KMS-11 (cell line): ENCODE data around the gene SERPINH1.

Experiments used
- H2AFZ ChIP-seq: fragments of 200-600 bp; sonication (generic); 2 replicates; pipeline ENCODE4 v1.6.1; 2016; ENCODE audit warnings: antibody characterized with exemption, mixed run types, low read depth
- H3K27ac ChIP-seq: fragments of 200-600 bp; sonication (generic); 2 replicates; pipeline ENCODE4 v1.6.1; 2016; ENCODE audit warnings: mild to moderate bottlenecking, mixed run types
- H3K27me3 ChIP-seq: fragments of 200-600 bp; sonication (generic); 2 replicates; pipeline ENCODE4 v1.6.1; 2017; ENCODE audit warnings: mild to moderate bottlenecking, low read depth, mixed run types, moderate library complexity; ENCODE audit not compliant: insufficient read depth
- H3K36me3 ChIP-seq: fragments of 200-600 bp; sonication (generic); 2 replicates; pipeline ENCODE4 v1.6.1; 2017; ENCODE audit warnings: mild to moderate bottlenecking, mixed run types; ENCODE audit not compliant: insufficient read depth
- H3K4me1 ChIP-seq: fragments of 200-600 bp; sonication (generic); 2 replicates; pipeline ENCODE4 v1.6.1; 2016; ENCODE audit warnings: mild to moderate bottlenecking, low read depth, mixed run types; ENCODE audit not compliant: poor library complexity, severe bottlenecking
- H3K4me2 ChIP-seq: fragments of 200-600 bp; sonication (generic); 2 replicates; pipeline ENCODE4 v1.7.0; 2016; ENCODE audit warnings: mild to moderate bottlenecking, mixed run types
- H3K4me3 ChIP-seq: fragments of 200-600 bp; sonication (generic); IDR thresholded peaks from 2 replicates; pipeline ENCODE4 v1.6.1; 2017; ENCODE audit warnings: low read depth, low read length, mixed read lengths; ENCODE audit not compliant: insufficient read depth
- H3K79me2 ChIP-seq: fragments of 200-600 bp; sonication (generic); 2 replicates; pipeline ENCODE4 v1.6.1; 2016; ENCODE audit warnings: low read depth, mixed run types; ENCODE audit not compliant: insufficient read depth
- H3K9ac ChIP-seq: fragments of 200-600 bp; sonication (generic); 2 replicates; pipeline ENCODE4 v1.6.1; 2016; ENCODE audit warnings: mild to moderate bottlenecking, mixed run types
- H4K20me1 ChIP-seq: fragments of 200-600 bp; sonication (generic); 2 replicates; pipeline ENCODE4 v1.6.1; 2016; ENCODE audit warnings: mild to moderate bottlenecking, mixed run types; ENCODE audit not compliant: insufficient read depth
- TF ChIP-seq, protein P1 (sequence below): fragments of 200-600 bp; sonication (generic); conservative IDR thresholded peaks from 2 replicates; pipeline ENCODE4 v1.6.1; 2017; ENCODE audit warnings: low read depth, mild to moderate bottlenecking, antibody characterized with exemption, low read length, moderate library complexity, mixed read lengths

SERPINH1 gene

DNA sequence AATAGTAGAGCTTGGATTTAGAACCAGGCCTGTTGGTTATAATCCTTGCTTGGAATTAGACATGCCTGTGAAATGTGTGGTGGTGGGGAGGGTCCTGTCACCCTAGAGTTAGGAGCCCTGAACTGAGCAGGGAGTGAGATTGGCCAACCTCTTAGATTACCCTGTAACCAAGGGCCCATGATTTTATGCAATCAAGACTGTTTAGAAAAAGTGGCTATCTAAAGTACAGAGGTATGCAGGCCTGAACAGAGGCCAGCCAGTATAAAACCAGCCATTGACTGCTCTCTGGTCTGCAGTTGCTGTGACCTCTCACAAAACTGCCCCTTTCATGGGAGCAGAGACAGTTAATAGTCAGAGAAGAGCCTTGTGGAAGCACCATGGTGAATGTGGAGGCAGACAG is 36.2 kb downstream of the SERPINH1 start:
- Histone ChIP-seq H3K27ac (no peak overlapping the region), H3K36me3 (no peaks in the 10 kb centered on the region), H3K9ac (no peak overlapping the region), H3K27me3 (no peaks in the 10 kb centered on the region), H3K4me1 (no peaks in the 10 kb centered on the region), H4K20me1 (no peaks in the 10 kb centered on the region), H2AFZ (no peak overlapping the region), H3K4me3 (no peak overlapping the region), H3K4me2 (no peak overlapping the region), H3K79me2 (no peaks in the 10 kb centered on the region)
- TF ChIP-seq, protein P1, sequence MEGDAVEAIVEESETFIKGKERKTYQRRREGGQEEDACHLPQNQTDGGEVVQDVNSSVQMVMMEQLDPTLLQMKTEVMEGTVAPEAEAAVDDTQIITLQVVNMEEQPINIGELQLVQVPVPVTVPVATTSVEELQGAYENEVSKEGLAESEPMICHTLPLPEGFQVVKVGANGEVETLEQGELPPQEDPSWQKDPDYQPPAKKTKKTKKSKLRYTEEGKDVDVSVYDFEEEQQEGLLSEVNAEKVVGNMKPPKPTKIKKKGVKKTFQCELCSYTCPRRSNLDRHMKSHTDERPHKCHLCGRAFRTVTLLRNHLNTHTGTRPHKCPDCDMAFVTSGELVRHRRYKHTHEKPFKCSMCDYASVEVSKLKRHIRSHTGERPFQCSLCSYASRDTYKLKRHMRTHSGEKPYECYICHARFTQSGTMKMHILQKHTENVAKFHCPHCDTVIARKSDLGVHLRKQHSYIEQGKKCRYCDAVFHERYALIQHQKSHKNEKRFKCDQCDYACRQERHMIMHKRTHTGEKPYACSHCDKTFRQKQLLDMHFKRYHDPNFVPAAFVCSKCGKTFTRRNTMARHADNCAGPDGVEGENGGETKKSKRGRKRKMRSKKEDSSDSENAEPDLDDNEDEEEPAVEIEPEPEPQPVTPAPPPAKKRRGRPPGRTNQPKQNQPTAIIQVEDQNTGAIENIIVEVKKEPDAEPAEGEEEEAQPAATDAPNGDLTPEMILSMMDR = no peak

DNA sequence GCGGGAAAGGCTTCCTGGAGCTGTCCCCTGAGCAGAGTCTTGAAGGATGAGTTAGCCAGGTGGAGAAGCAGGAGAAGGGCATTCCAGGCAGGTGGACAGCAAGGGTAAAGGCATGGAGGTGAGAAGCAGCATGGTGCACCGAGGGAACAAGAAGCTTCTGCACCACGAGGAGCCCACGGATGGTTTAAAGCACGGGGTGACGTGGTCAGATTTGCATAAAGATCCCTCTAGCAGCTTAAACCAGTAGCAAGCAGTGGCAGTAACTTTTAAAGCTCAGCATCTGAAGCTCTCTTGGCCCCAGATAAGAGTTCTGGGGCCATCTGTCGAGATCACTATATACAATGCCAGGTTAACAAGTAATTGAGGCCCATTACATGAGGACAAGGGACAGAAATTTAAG is 36.8 kb downstream of the SERPINH1 start:
- no peak overlapping the region for H3K9ac ChIP-seq
- no peak overlapping the region for H3K4me3 ChIP-seq
- TF ChIP-seq, protein P1 = no peak
- H3K4me2 ChIP-seq = no peak overlapping the region
- H3K4me1 ChIP-seq = no peaks in the 10 kb centered on the region
- H3K27ac ChIP-seq = no peak overlapping the region
- no peaks in the 10 kb centered on the region for H4K20me1 ChIP-seq
- H3K79me2 ChIP-seq = no peaks in the 10 kb centered on the region
- H3K36me3 ChIP-seq = no peaks in the 10 kb centered on the region
- no peak overlapping the region for H2AFZ ChIP-seq
- H3K27me3 ChIP-seq = no peaks in the 10 kb centered on the region

DNA sequence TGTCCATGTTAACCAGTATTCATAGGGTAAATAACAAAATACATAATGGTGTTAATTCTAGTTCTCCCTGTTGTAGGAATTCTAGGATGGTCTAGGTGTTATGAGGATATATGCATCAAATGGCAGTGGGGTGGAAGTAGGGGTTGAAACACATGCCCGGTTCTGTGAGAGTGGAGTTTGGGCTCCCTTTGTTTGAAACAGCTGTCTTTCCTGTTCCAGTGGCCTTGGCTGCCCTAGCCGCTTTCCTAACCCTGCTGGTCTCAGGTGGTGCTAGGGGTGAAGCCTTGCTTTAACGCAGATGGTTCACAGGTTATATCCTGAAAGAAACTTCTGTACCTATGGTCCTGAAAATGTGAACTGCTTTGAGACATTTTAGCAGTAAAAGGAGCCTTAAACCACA is 38.3 kb downstream of the SERPINH1 start:
- Histone ChIP-seq H3K27ac (no peak overlapping the region), H2AFZ (no peak overlapping the region), H3K36me3 (no peaks in the 10 kb centered on the region), H3K4me3 (no peak overlapping the region), H3K27me3 (no peaks in the 10 kb centered on the region), H3K9ac (no peak overlapping the region), H4K20me1 (no peaks in the 10 kb centered on the region), H3K79me2 (no peaks in the 10 kb centered on the region), H3K4me1 (no peaks in the 10 kb centered on the region), H3K4me2 (no peak overlapping the region)
- TF ChIP-seq, protein P1 = no peak

DNA sequence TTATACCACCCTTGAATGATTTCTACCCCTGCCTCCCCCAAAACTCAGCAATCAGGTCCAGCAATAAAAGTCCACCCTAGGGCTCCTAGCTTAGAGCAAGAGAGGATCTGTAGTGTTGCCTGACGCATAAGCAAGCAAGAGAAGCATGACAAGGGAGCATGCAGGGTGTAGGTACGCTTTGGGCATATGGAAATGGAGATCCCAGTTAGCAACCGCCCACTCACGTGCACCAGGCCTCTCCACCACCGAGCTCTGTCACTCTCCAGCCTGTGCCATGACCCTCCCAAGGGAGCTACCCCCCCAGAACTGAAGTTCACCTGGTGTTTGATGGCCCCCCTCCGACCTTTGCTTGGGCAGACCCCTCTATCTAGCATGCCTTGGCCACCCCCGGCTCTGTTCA is 39.4 kb downstream of the SERPINH1 start:
- H3K79me2 ChIP-seq = no peaks in the 10 kb centered on the region
- no peaks in the 10 kb centered on the region for H4K20me1 ChIP-seq
- H3K4me3 ChIP-seq = no peak overlapping the region
- H2AFZ ChIP-seq = no peak overlapping the region
- no peak overlapping the region for H3K27ac ChIP-seq
- H3K27me3 ChIP-seq = no peaks in the 10 kb centered on the region
- TF ChIP-seq, protein P1 = no peak
- H3K4me1 ChIP-seq = no peaks in the 10 kb centered on the region
- no peak overlapping the region for H3K4me2 ChIP-seq
- no peaks in the 10 kb centered on the region for H3K36me3 ChIP-seq
- H3K9ac ChIP-seq = no peak overlapping the region

DNA sequence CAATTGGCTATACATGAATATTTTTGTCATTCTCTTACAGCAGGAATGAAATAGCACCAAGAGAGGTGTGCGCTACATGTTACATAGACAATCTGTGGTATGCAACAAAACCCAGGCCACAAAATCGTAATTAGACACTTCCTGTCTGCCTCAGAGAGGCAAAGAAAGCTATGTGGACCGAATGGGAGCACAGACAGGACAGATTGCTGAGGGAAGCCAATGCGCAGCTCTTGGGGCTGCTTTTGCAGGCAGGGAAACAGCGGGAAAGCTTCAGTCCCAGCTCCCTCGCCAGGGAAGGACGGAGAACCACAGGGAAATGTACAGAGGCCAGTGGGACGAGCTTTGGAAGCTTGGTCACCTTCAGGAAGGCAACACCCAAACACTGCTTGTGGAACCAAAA is 40.9 kb downstream of the SERPINH1 start:
- no peaks in the 10 kb centered on the region for H3K79me2 ChIP-seq
- no peaks in the 10 kb centered on the region for H3K27me3 ChIP-seq
- no peak overlapping the region for H3K27ac ChIP-seq
- H3K4me3 ChIP-seq = no peak overlapping the region
- H3K4me1 ChIP-seq = no peaks in the 10 kb centered on the region
- TF ChIP-seq, protein P1 = no peak
- no peak overlapping the region for H2AFZ ChIP-seq
- no peak overlapping the region for H3K9ac ChIP-seq
- no peak overlapping the region for H3K4me2 ChIP-seq
- H3K36me3 ChIP-seq = no peaks in the 10 kb centered on the region
- no peaks in the 10 kb centered on the region for H4K20me1 ChIP-seq
